ENCODE data around the gene GNG11. TPM values are rescaled to one million over a fixed set of nuclear protein-coding genes. Genes with fewer than 3 reads are reported as not detected.

GNG11 gene
- total and polyA plus RNA-seq, 8 donors: 2.0 to 37.9 (median 24.2) TPM

GRCh38 chr7:93945756-93946535 is 24.4 kb downstream of the GNG11 start:
- H3K4me1 ChIP-seq: peaks cover 0 to 8% (median 0%) of the 10 kb centered on the region in 4 donors
- 67 to 74% (median 68%) methylated on average over 5 of the region's 5 CpGs for WGBS, 5 donors
- H3K9me3 ChIP-seq: no peaks in the 10 kb centered on the region
- no peak overlapping the region for H3K27ac ChIP-seq
- no peaks in the 10 kb centered on the region for H3K27me3 ChIP-seq
- DNase-seq: no peak
- intact Hi-C loops (cut with DNase I; ENCODE audit: low total_unique reads): no loop called here
- H3K36me3 ChIP-seq: no peaks in the 10 kb centered on the region
- no peak overlapping the region for H3K4me3 ChIP-seq
- TF ChIP-seq POLR2A (IDR thresholded peaks at IDR 0.05) (no peak), POLR2AphosphoS5 (IDR thresholded peaks at IDR 0.05) (no peak), CTCF (IDR thresholded peaks at IDR 0.05) (no peak), EP300 (IDR thresholded peaks at IDR 0.05) (no peak)

- Histone ChIP-seq H3K4me1 (peaks cover 0 to 8% (median 0%) of the 10 kb centered on the region in 4 donors), H3K27ac (no peak overlapping the region), H3K36me3 (no peaks in the 10 kb centered on the region), H3K27me3 (no peaks in the 10 kb centered on the region), H3K9me3 (no peaks in the 10 kb centered on the region), H3K4me3 (no peak overlapping the region)
- intact Hi-C loops (cut with DNase I; ENCODE audit: low total_unique reads): no loop called here
- no peak for TF ChIP-seq POLR2AphosphoS5 (IDR thresholded peaks at IDR 0.05)
- no peak for TF ChIP-seq CTCF (IDR thresholded peaks at IDR 0.05)
- no peak for TF ChIP-seq EP300 (IDR thresholded peaks at IDR 0.05)
- no peak for TF ChIP-seq POLR2A (IDR thresholded peaks at IDR 0.05)
- no peak for DNase-seq
- WGBS, 5 donors: 48 to 68% (median 54%) methylated on average over 1 of the region's 1 CpG
Observed at GRCh38 chr7:93948106-93948505, 26.6 kb downstream of the GNG11 start.

- H3K36me3 ChIP-seq: no peaks in the 10 kb centered on the region
- no peak for DNase-seq
- H3K4me3 ChIP-seq: no peak overlapping the region
- TF ChIP-seq CTCF (IDR thresholded peaks at IDR 0.05) (no peak), EP300 (IDR thresholded peaks at IDR 0.05) (no peak), POLR2A (IDR thresholded peaks at IDR 0.05) (no peak), POLR2AphosphoS5 (IDR thresholded peaks at IDR 0.05) (no peak)
- 52 to 70% (median 52%) methylated on average over 1 to 2 of the region's 2 CpGs for WGBS, 5 donors
- peaks cover 0 to 8% (median 0%) of the 10 kb centered on the region in 4 donors for H3K4me1 ChIP-seq
- no peaks in the 10 kb centered on the region for H3K9me3 ChIP-seq
- H3K27ac ChIP-seq: no peak overlapping the region
- H3K27me3 ChIP-seq: no peaks in the 10 kb centered on the region
- intact Hi-C loops (cut with DNase I; ENCODE audit: low total_unique reads): no loop called here
Observed at GRCh38 chr7:93948873-93949272, 27.3 kb downstream of the GNG11 start.

GRCh38 chr7:93949423-93949822 is 27.9 kb downstream of the GNG11 start:
- Histone ChIP-seq H3K9me3 (no peaks in the 10 kb centered on the region), H3K36me3 (no peaks in the 10 kb centered on the region), H3K4me3 (no peak overlapping the region), H3K27ac (no peak overlapping the region), H3K27me3 (no peaks in the 10 kb centered on the region), H3K4me1 (peaks cover 0 to 8% (median 0%) of the 10 kb centered on the region in 4 donors)
- intact Hi-C loops (cut with DNase I; ENCODE audit: low total_unique reads): no loop called here
- no peak for TF ChIP-seq EP300 (IDR thresholded peaks at IDR 0.05)
- TF ChIP-seq POLR2AphosphoS5 (IDR thresholded peaks at IDR 0.05): no peak
- no peak for TF ChIP-seq POLR2A (IDR thresholded peaks at IDR 0.05)
- TF ChIP-seq CTCF (IDR thresholded peaks at IDR 0.05): no peak
- 48 to 78% (median 62%) methylated on average over 1 of the region's 1 CpG for WGBS, 5 donors
- DNase-seq: no peak
